GM19438 (cell line): ENCODE results near the gene PALD1.

ENCODE experiments used
- ATAC-seq: cut with Tn5 transposase; IDR thresholded peaks from one replicate; pipeline ENCODE4 v1.9.1; 2021; ENCODE audit warnings: low read depth; ENCODE audit not compliant: unreplicated experiment

Gene PALD1

GRCh38 chr10:70504521-70505358 is 26.2 kb downstream of the PALD1 start:
- no peak for ATAC-seq

DNA sequence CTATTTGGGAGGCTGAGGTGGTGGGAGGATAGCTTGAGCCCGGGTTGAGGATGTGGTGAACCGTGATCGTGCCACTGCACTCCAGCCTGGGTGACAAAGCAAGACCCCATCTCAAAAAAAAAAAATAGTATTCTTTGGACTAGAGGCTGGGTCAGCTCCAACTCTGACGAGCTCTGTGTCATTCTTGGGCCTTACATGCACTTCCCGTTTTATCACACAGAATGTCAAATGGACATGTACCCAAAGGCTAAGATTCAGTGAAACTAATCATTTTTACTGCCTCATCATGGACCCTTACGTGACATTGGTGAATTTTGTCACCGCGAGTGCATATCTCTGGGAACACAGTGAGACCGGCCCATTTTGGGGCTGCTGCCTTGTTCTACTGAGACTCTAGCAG is 27.3 kb downstream of the PALD1 start:
- no peak for ATAC-seq

GRCh38 chr10:70507966-70508365 is 29.4 kb downstream of the PALD1 start:
- no peak for ATAC-seq

DNA sequence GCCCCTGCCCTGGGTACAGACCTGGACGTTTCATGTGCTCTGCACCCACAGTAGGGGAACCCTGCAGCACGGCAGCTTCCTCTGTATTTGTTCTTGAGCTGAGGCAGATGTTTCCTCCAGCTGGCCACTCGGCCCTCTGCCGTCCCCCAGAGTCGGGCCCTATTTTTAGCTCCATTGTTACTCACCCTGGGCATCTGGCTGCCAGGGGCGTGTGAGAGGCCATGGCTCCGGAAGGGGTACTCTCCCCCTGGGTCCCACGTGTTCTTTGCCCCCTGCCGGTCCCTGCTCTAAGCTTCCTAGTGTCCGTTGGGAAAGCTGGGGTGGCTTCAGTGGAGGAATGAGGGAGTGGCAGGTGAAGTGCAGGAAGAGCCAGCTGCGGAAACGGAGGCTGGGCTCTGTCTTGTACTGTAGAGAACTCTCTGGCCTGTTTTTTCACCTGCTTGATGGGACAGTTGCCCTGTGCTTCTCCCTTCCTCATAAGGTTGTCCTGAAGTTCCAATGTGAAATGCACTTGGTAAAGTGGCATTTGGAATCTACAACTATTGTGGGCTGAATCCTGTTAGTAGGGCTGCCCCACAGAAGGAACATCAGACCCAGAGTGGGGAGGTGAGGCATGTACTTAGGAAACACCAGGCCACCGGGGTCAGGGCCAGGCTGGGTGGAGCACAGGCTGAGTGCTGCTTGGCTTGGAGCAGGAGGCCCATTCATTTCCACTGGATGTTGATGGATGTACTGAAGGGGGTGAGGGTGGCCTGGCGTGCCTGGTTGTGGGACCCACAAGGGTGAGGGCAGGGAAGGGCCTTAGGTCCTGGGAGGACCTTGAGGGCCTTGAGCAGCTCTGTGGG is 30.6 kb downstream of the PALD1 start:
- ATAC-seq: no peak

DNA sequence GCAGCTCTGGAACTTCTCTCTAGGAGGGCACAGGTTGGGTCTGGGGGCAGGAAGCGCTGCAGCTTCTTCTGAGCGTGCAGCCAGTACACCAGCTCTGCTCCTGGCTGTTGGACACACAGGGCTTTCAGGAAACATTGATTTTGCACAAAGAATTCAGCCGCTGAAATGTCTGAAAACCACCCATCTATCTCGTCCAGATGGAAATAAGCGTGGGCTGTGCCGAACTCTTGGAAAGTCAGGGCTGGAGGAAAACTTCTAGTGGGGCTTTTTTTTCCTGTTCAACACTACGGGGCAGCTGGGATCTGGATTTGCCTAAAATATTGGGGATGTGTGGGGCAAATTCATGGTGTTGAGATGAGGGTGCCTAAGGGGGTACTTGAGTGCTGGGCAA is 31.2 kb downstream of the PALD1 start:
- ATAC-seq: no peak

DNA sequence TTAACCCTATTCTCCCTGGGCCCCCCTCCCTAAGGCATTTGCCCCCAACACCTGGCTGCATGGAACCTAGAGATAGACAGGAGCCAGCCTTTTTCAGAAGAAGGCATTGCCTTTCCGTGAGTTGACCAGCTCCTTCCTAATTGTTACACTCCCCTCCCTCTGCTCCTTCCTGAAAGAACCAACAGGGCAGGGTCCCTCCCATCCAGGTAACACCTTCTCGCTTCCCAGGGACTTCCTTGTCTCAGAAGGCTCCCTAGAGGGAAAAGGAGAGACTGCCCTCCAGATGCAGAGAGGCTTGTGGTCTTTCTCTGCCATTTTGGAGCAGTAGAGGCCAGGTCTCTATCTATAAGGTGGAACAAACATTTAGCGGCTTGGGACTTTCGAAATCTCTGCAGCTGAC is 31.9 kb downstream of the PALD1 start:
- ATAC-seq: no peak

GRCh38 chr10:70510904-70511303 is 32.3 kb downstream of the PALD1 start:
- no peak for ATAC-seq

GRCh38 chr10:70512149-70512639 is 33.6 kb downstream of the PALD1 start:
- ATAC-seq: no peak

GRCh38 chr10:70513848-70514309 is 35.3 kb downstream of the PALD1 start:
- ATAC-seq: peak; percentile 94

DNA sequence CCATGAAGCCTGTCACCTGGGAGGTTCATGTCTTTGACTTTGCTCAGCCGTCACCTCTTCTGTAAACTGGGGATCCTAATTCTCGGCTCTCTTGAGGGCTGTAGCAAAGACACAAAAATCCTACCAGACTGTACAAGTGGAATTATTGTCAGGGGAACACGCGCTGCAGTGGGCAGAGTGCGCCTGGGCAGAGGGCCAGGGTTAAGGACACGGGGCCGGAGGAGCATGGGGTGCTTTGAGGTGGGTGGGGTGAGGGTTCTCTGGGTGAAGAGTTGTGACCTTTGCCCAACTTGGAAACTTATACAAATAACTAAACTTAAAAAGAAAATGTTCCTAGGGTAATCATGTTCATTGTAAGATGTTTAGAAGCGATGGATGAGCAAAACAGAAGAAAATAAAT is 36.0 kb downstream of the PALD1 start:
- no peak for ATAC-seq

DNA sequence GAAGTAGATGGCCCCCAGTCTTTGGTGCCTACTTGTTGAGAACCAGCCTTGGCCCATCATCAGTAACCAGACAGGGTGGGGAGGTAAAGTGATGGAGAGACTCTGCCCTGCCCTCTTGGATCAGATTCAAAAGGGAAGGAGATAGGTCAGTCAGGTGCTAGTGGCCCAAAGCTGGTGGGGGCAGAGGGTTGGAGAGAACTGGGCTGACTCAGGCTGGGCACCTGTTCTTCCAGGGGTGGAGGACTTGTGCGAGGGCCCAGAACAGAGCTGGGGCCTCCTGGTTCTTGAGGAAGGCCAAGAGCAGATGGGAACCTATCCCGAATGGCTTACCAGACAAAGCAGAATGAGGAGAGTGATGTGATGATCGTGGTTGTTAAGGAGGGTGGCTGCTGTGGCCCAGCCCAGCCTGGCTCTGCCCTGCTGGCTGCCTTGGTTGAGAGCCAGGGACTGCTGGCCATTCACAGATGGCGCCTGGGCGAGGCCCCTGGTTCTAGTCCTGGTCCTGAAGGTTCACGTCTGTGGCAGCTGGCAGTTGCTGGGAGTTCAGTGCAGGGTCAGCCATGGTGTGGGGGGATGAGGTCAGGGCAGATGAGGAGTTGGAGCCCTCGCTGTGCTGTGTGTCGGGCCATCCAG is 36.6 kb downstream of the PALD1 start:
- ATAC-seq: no peak

DNA sequence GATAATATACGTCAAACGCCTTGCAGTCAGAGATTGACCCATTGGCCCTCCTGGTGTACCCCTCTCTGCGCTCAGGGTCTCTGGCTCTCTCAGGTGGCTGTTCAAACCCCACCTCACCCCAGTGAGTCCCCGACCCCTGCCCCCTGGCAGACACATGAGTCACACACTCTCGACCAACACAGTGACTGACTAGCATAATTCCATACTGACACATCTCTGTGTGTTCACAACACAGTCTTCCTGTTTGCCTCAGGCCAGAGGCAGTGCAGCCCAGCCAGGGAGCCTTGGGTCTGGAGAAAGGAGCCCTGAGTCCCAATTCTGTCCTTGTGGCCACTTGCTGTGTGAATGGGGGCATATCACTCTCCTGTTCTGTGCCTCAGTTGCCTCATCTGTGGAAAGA is 40.1 kb downstream of the PALD1 start:
- ATAC-seq: no peak

DNA sequence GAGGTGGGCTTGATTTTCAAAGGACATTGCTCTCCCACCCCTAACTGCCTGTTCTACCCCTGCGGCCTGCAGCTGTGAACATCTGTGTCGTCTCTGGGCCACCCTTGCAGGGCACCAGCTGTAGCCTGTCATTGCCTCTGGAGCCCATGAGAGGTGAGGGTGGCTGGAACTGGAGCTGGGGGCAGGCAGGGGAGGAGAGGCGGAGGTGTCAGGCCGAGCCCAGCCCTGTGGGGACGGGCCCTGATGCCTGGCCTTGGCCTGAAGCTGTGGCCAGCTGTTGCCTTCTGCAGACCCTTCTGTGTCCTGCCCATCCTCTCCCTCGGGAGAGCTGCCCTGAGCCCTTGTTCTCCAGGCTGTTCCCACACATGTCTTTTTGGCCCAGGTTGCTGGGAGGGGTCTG is 44.5 kb downstream of the PALD1 start:
- ATAC-seq: no peak

- ATAC-seq: no peak
Measured at GRCh38 chr10:70523549-70523948, 45.0 kb downstream of the PALD1 start.

- ATAC-seq: no peak
Measured at GRCh38 chr10:70528314-70528713, 49.7 kb downstream of the PALD1 start.

DNA sequence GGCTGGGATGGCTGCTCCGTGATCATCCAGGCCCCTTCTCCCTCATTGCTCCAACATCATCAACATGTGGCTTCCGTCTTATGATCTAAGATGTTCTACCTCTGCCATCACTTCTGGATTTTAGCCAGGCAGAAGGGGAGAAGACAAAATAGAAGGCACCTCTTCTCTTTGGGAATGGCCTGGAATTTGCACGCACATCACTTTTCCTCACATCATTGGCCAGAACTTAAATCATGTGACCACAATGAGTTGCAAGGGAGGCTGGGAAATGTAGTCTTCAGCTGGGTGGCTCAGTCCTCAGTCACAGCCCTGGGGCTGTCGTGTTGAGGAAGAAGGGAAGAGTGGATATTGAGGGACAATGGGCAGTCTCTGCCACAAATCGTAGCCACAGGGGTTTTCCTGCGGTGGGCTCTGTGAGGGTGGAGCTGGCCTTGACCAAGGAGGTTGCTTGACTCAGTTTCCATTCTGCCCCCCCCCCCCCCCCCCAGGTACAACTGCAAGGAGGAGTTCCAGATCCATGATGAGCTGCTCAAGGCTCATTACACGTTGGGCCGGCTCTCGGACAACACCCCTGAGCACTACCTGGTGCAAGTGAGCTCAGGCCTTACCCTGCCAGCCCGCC is 50.3 kb downstream of the PALD1 start:
- no peak for ATAC-seq

GRCh38 chr10:70529848-70530247 is 51.3 kb downstream of the PALD1 start:
- ATAC-seq: no peak

DNA sequence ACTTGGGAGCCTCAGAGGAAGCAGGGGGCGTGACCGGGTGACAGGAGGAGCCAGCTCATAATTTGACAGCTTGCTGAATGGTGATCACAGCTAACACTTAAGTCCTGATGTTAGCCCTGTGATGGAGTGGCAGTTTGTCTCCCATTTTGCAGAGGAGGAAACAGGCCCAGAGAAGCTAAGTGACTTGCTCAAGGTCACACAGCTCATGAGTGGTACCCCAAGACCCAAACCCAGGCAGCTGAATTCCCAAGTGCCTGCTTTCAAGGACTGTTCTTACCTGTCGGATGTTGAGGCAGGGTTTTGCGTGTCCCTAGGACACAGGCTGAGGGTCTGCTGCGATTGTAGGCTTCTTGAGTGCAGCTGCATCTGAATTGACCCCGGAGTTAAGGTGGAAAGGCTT is 51.7 kb downstream of the PALD1 start:
- ATAC-seq: no peak

GRCh38 chr10:70532554-70533188 is 54.1 kb downstream of the PALD1 start:
- no peak for ATAC-seq

GRCh38 chr10:70533189-70533558 is 54.6 kb downstream of the PALD1 start:
- no peak for ATAC-seq
